K562 (cell line): ENCODE results near the gene RAB5B. TPM values are rescaled to one million over a fixed set of nuclear protein-coding genes. Genes with fewer than 3 reads are reported as not detected.

Source experiments
- E2F4 ChIP-seq: sonication (generic); formaldehyde crosslinking; IDR thresholded peaks from 2 replicates; pipeline ENCODE4 v1.8.0; 2022; ENCODE audit warnings: mild to moderate bottlenecking, low read depth, missing genetic modification reagents
- E2F8 ChIP-seq: fragments of 450-650 bp; IDR thresholded peaks from 2 replicates; pipeline ENCODE4 v1.7.1; 2018; ENCODE audit warnings: mild to moderate bottlenecking, low read depth; ENCODE audit not compliant: partially characterized antibody
- HNRNPLL ChIP-seq: fragments of 200-400 bp; formaldehyde crosslinking; IDR thresholded peaks from 2 replicates; pipeline ENCODE4 v1.6.1; 2017; ENCODE audit warnings: low read length, low read depth, mild to moderate bottlenecking; ENCODE audit not compliant: poor library complexity, severe bottlenecking
- ILF3 ChIP-seq: fragments of 450-650 bp; IDR thresholded peaks from 2 replicates; pipeline ENCODE4 v1.6.1; 2018; ENCODE audit warnings: antibody characterized with exemption, mild to moderate bottlenecking, moderate library complexity, borderline replicate concordance
- JUND ChIP-seq, 2 experiments: IDR thresholded peaks; 2 replicates in 1 of 2; 3 replicates in 1 of 2; pipeline ENCODE4 v1.6.1; 2011; ENCODE audit warnings: borderline replicate concordance in 2 of 2, low read depth in 2 of 2, low read length in 2 of 2, improper control_type of control experiment in 1 of 2, missing biosample characterization in 1 of 2, missing genetic modification characterization in 1 of 2, missing genetic modification reagents in 1 of 2
- MEF2D ChIP-seq: conservative IDR thresholded peaks from 2 replicates; pipeline ENCODE4 v1.6.1; 2016; ENCODE audit warnings: low read depth, missing genetic modification characterization, missing compliant biosample characterization
- MTA3 ChIP-seq: fragments of 450-650 bp; formaldehyde crosslinking; IDR thresholded peaks from 2 replicates; pipeline ENCODE4 v1.6.1; 2017; ENCODE audit warnings: mild to moderate bottlenecking, borderline replicate concordance
- NFE2L1 ChIP-seq: fragments of 450-650 bp; IDR thresholded peaks from 2 replicates; pipeline ENCODE4 v1.6.1; 2016; ENCODE audit warnings: missing genetic modification characterization, low read depth, mild to moderate bottlenecking, missing compliant biosample characterization, moderate library complexity, borderline replicate concordance
- NRF1 ChIP-seq, 2 experiments: fragments of 450-650 bp; IDR thresholded peaks in 1 of 2; conservative IDR thresholded peaks in 1 of 2; 2 replicates each; pipeline ENCODE4 v1.6.1; 2014; ENCODE audit warnings: mild to moderate bottlenecking in 2 of 2
- SAFB ChIP-seq: fragments of 200-400 bp; formaldehyde crosslinking; IDR thresholded peaks from 2 replicates; pipeline ENCODE4 v1.6.1; 2017; ENCODE audit warnings: low read depth, low read length, borderline replicate concordance
- SETDB1 ChIP-seq: IDR thresholded peaks from one replicate; pipeline ENCODE4 v1.6.1; 2012; ENCODE audit warnings: low read length, control low read depth, inconsistent platforms
- THRA ChIP-seq: fragments of 450-650 bp; IDR thresholded peaks from 2 replicates; pipeline ENCODE4 v1.6.1; 2017; ENCODE audit warnings: mild to moderate bottlenecking, moderate library complexity
- ZBTB17 ChIP-seq: fragments of 450-650 bp; formaldehyde crosslinking; IDR thresholded peaks from 2 replicates; pipeline ENCODE4 v1.4.0; 2020; ENCODE audit warnings: mild to moderate bottlenecking
- ZBTB26 ChIP-seq: fragments of 450-650 bp; formaldehyde crosslinking; IDR thresholded peaks from 2 replicates; pipeline ENCODE4 v1.4.0; 2022; ENCODE audit warnings: missing genetic modification characterization
- ZMIZ1 ChIP-seq, 2 experiments: fragments of 150-350 bp in 1 of 2; IDR thresholded peaks; 2 replicates each; pipeline ENCODE4 v1.6.1; 2012 to 2016; ENCODE audit warnings: low read depth in 2 of 2, low read length in 2 of 2, mild to moderate bottlenecking in 1 of 2, moderate library complexity in 1 of 2
- ZNF121 ChIP-seq: sonication (generic); formaldehyde crosslinking; conservative IDR thresholded peaks from 2 replicates; pipeline ENCODE4 v1.8.0; 2022; ENCODE audit warnings: missing genetic modification reagents
- ZNF766 ChIP-seq: fragments of 200-800 bp; sonication (Bioruptor generic); conservative IDR thresholded peaks from 2 replicates; pipeline ENCODE4 v1.6.1; 2016; ENCODE audit warnings: missing genetic modification characterization, missing compliant biosample characterization
- ZSCAN32 ChIP-seq: fragments of 450-650 bp; formaldehyde crosslinking; IDR thresholded peaks from 2 replicates; pipeline ENCODE4 v1.4.0; 2020; ENCODE audit warnings: mild to moderate bottlenecking, moderate library complexity
- polyA plus RNA-seq, 8 experiments: library from polyadenylated mRNA; depleted of rRNA in 4 of 8; stranded (reverse) in 5 of 8; unstranded in 3 of 8; fragments of >200 nt; fragmentation: Nextera tagmentation in 2 of 8; fragmentation: Illumina TruSeq in 1 of 8; extraction: Ambion mirVana in 2 of 8; extraction: Trizol in 1 of 8; gene quantifications; 2 replicates each; pipeline versions ENCODE4 v1.2.1 to v1.2.3, GENCODE V29; 2011 to 2014; ENCODE audit warnings: inconsistent platforms in 1 of 8, missing spikeins in 1 of 8
- total RNA-seq, 7 experiments: library from RNA; depleted of rRNA in 6 of 7; stranded (reverse); fragments of >200 nt in 6 of 7; fragmentation: Illumina TruSeq in 2 of 7; extraction: Trizol in 2 of 7; gene quantifications; 2 replicates each; pipeline versions ENCODE4 v1.2.1 to v1.2.3, GENCODE V29; 2011 to 2021; ENCODE audit warnings: low replicate concordance in 1 of 7

The RAB5B gene
- total and polyA plus RNA-seq, 9 of the 15 experiments (the other 6 are each of a cell fraction or from before 2014, with no cell fraction given) = 6.8 to 73.8 (median 25.2) TPM

GRCh38 chr12:55925371-55925770 lies 48.5 kb upstream of the RAB5B start (continued):
- TF ChIP-seq E2F8 = no peak
- no peak for TF ChIP-seq MTA3
- 0 out of 2 replicates have a peak, but pooled peaks have one; percentile 18 for TF ChIP-seq JUND (IDR thresholded peaks at IDR 0.05; ENCODE audit: borderline replicate concordance, low read depth, low read length)
- no peak for TF ChIP-seq JUND (tag; IDR thresholded peaks at IDR 0.05; ENCODE audit: borderline replicate concordance, low read depth, low read length)
- no peak for TF ChIP-seq ZNF766
- TF ChIP-seq HNRNPLL = no peak
- TF ChIP-seq SAFB = no peak
- peak; percentile 84 for TF ChIP-seq ZSCAN32 (CRISPR knock-in tag)
- TF ChIP-seq E2F4 (CRISPR knock-in tag) = no peak
- no peak for TF ChIP-seq ZBTB17 (CRISPR knock-in tag)
- TF ChIP-seq ZBTB26 (CRISPR knock-in tag) = no peak
- no peak for TF ChIP-seq NRF1 (conservative IDR thresholded peaks at IDR 0.05 in 1 of 2, IDR thresholded peaks at IDR 0.05 in 1 of 2)
- no peak for TF ChIP-seq ILF3
- no peak for TF ChIP-seq ZNF121 (CRISPR knock-in tag)
- TF ChIP-seq THRA = no peak
- no peak for TF ChIP-seq NFE2L1
- no peak for TF ChIP-seq MEF2D (tag)
- no peak for TF ChIP-seq ZMIZ1 (IDR thresholded peaks at IDR 0.05; ENCODE audit: low read depth in 2 of 2, low read length in 2 of 2)
- no peak for TF ChIP-seq SETDB1
